SIG-M5 treated with dmso at 0.1 percent for 504 hours (cell line): ENCODE measurements around the gene PRPF18.

Experiments used
- DNase-seq: peaks from one replicate; lab custom pipeline; 2025; ENCODE audit not compliant: unreplicated experiment; lab: John Stamatoyannopoulos, UW

Gene PRPF18

GRCh38 chr10:13637894-13638293, 51.1 kb downstream of the PRPF18 start:
- no peak for DNase-seq

DNA sequence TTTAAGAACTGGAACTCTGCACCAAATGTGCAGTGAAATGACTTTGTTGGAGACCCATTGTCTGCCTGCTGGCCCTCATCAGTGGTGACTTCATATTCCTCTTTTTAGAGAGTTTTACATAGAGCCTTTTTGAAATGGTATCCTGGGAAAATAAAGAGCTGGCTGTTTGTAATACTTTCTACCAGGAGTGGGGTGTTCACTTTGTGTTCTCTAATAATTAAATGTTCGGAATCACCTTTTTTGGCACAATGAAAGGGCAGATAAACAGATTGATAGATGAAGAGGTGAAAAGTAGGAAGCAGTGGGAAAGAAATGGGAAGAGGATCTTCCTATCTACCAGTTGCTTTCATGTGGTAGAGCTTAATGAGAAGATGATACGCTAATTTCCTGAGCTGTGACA, 55.5 kb downstream of the PRPF18 start:
- DNase-seq, result no peak

DNA sequence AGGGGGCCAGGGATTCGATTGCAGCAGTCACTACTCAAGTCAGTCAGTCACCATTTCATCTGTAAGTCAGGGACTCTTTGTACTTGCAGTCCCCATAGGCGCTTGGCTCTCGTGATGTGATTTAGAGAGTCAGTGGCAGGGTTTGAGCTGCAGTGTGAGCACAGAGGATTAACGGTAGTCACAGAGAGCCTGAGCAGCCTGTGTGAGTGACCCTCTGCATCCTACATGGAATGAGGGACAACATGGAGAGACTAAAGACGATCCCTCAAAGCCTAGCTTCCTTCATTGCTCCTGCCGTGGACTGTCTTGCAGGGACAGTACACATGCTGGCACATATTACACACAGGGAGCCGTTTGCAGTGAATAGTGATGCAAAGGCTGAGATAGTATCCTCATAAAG, 56.3 kb downstream of the PRPF18 start:
- DNase-seq, result no peak

DNA sequence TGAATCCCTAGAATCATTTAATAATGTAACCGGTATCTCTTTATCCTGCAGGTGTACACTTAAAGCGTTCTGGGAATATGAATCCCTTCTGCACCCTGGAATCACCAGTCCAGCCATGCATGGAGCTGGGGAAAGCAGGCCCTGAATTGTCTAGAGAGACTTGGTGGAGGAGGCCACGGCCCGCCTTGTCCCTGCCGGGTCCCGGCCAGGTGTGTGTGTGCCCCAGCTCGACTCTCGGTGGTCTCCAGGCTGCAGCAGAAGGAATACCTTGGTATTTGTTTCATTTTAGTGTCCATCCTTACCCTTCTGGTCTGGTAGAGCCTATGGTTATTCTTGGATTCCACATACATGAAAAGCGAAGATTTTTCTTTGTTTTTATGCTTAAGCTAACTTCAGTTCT, 58.1 kb downstream of the PRPF18 start:
- no peak for DNase-seq

GRCh38 chr10:13648425-13648824, 61.7 kb downstream of the PRPF18 start:
- no peak for DNase-seq

DNA sequence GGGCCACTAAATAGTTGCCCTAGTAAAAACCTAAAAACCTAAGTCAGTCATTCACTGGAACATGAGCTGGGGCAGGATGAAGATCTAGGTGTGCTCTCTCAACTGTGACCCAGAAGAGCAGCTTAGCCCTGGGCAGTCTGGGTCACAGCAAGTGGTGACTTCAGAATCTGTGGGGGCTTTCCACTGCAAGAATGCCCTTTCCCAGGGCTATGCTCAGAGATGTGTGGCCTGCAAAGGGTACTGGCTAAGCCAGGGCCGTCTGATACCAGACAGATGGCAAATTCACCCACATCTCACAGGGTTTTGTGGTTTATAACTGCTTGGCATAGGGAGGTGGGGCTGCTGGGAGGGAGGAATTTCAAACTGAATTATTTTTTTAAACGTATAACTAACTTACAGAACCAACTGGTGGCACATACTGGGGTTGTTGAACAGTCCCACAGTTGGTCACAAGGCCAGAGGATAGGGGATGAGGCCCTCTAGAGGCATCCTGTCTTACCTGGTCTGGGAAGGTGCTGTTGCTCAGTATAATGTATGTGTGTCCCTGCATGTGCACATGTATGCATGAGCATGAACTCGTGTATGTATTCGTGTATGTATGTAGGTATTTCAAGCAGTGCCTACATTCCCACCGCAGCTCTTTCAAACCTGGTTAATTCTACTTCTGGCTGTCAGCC, 63.2 kb downstream of the PRPF18 start:
- DNase-seq, result no peak

DNA sequence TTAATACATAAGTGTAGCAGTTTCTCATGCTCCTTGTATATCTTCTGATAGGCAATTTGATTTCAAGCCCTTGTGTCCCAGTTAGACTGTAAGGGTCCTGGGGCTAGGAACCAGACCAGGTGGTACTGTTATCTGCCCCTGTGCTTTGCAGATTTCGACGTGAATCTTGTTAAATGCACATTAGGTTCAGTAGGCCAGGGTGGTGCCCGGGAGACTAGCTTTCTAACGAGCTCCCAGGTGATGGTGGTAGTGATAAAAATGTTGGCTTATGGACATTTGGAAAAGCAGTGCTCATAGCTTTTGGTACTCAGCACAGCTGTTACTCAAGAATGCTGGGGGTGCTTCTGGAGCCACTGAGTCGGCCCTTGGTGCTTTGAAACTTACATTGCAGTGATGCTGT, 64.2 kb downstream of the PRPF18 start:
- DNase-seq, result no peak

- DNase-seq, result no peak
Measured at GRCh38 chr10:13651969-13652720, 65.4 kb downstream of the PRPF18 start.

DNA sequence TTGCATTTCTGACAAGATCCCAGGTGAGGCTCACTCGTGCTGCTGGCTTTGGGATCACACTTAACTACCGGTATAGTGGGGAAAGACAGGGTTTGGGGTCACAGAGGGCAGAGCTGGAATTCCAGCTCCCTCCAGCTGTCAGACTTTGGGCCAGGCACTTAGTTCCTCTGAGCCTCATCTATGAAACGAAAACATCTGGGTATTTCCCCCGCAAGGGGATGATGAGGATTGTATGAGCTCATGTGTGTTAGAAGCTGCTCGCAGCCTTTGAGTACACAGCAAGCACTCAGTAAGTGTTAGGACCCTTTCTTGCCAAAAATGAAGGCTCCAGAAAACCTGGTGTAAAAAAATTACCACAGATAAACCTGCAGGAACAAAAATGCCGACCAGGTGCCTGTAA, 66.1 kb downstream of the PRPF18 start:
- no peak for DNase-seq

GRCh38 chr10:13654118-13654830, 67.5 kb downstream of the PRPF18 start:
- no peak for DNase-seq

GRCh38 chr10:13654846-13655245, 68.1 kb downstream of the PRPF18 start:
- DNase-seq, result no peak

DNA sequence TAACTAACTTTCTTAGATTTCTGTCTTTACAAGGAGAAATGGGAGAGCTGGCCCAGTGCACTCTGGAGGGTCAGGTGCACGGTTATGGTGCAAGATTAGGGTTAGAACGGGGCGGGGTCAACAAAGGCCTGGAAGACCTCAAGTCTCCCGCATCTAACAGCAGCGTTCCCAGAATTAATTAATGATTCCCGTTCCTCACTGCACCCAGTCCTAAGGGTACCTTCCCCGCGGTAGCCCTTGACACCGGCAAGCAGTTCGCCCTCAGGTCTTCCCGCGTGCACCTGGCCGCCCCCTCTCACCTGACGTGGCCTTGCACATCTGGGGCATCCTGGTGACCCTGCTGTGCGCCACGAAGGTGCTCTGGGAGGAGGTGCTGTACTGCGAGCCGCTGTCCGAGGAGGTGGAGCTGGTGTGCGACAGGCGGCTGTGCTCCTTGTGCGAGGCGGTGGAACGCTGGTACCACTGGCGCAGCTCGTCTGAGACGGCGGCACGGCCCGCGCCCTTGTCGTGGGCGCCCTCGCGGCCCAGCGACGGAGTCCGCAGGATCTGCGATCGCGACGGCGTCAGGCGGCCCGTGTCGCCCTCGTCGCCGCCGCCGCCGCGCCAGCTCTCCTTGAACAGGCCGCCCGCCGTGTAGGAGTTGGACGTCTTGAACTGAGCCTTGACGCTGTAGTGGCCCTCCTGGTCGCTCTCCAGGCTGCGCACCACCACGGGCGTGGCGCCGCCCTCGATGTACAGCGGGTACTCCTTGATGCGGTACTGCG, 69.8 kb downstream of the PRPF18 start:
- DNase-seq, result no peak

DNA sequence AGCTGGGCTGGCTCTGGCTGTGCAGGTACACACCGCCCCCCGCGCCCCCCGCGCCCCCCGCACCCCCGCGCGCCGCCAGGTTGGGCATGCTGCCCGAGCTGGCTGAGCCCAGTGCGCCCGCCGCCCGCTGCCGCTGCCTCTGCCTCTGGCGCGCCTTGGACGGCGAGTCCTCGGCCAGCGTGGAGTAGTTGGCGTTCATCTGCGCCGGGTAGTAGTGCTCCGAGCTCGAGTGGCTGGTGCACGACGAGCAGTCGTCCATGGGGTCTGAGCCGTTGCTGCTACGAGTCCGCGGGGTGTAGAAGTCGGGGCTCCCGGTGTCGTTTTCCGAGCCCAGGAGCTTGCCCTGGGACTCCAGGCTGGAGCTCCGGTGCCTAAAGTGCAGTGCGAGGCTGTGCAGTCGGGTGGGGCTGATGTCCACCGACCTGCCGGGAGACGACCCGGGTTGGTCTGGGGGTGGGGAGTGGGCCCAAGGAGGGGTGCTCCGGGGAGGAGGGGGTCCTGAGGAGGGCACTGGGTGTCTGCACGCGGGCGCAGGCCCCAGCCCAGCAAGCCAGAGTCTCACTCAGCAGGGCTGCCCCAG, 70.4 kb downstream of the PRPF18 start:
- no peak for DNase-seq

DNA sequence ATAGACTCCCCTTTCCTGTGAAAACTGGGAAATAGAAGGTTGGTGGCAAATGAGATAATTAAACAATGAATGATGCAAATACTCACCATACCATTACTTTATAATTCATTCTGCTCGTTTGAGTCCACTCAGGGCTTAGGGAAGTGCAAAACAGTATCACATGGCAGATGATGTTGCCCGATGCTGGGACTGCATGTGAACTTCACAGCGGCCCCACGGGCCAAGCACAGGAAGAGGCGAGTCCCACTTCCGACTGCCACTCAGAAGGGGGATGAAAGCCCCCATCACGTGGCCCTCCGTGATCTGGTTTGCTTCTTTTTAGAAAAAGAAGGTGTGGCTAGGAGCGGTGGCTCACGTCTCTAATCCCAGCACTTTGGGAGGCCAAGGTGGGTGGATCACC, 71.5 kb downstream of the PRPF18 start:
- no peak for DNase-seq

- no peak for DNase-seq
Measured at GRCh38 chr10:13658871-13659685, 72.3 kb downstream of the PRPF18 start.

GRCh38 chr10:13659887-13660550, 73.3 kb downstream of the PRPF18 start:
- peak; percentile 18 for DNase-seq

DNA sequence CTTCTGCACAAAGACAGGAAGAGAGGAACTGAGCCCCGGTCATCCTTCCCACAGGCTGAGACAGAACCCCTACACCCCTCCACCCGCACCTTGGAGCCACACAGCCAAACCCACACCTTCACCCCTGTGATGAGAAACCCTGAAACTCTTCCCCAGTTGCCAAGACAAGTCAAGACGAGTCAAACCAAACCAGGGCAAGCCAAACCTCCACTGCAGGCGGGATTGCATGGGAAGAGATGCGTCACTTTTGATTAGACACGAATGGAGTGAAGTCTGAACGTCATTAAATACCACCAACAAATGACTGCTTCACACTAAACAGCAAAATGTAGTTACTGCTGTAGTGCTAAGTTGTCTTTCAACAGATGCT, 73.8 kb downstream of the PRPF18 start:
- no peak for DNase-seq

GRCh38 chr10:13661256-13661655, 74.5 kb downstream of the PRPF18 start:
- DNase-seq, result no peak

DNA sequence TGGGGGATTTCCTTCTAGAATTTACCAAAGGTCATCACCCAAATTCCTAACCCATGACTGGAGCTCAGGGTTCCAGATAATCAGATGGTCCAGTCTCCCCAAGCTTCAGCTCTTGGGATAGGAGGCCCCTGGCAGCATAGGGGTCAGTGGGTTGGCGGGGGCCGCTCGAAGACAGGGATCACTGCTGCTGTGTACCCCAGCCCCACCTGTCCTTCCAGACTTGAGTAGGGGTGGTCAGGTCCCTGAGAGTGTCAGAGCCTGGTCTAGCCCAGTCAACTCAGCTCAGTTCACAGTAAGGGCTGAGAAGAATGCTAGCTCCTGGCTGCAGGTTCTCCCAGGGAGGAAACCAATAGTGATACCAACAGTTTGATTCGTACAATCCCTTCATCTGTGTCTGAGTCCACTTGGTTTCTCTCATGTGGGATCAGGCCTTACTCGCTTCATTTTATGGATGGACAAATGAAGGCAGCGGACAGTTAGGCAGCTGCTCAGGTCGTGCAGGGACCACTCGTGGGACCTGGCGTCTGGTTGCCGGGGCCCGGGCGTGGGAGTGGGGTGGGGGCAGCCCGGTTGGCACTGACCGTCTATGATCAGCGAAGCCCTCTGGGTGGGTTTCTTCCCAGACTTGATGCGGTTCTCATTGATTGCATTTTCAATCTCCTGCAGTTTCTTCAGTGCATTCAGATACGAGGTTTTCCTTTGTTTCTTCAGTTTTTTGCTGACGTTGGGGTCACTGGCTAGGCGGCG, 78.9 kb downstream of the PRPF18 start:
- no peak for DNase-seq
